ENCODE results near the gene CPA3.

CPA3 gene

GRCh38 chr3:148861277-148861869, 3.7 kb upstream of the CPA3 start:
- DNase-seq (ENCODE audit: low read depth), result no peak

GRCh38 chr3:148863297-148863696, 1.8 kb upstream of the CPA3 start:
- DNase-seq (ENCODE audit: low read depth), result no peak

- DNase-seq (ENCODE audit: low read depth), result no peak
These were observed 1.3 kb upstream of the CPA3 start for GRCh38 chr3:148863814-148864213.

GRCh38 chr3:148866261-148866660, 1.2 kb downstream of the CPA3 start:
- DNase-seq (ENCODE audit: low read depth), result no peak

GRCh38 chr3:148873270-148873927, 8.3 kb downstream of the CPA3 start:
- no peak for DNase-seq (ENCODE audit: low read depth)

- DNase-seq (ENCODE audit: low read depth), result no peak
These were observed 8.9 kb downstream of the CPA3 start for GRCh38 chr3:148873977-148874376.

GRCh38 chr3:148878095-148878494, 13.0 kb downstream of the CPA3 start:
- no peak for DNase-seq (ENCODE audit: low read depth)

GRCh38 chr3:148879256-148879655, 14.2 kb downstream of the CPA3 start:
- no peak for DNase-seq (ENCODE audit: low read depth)

- no peak for DNase-seq (ENCODE audit: low read depth)
These were observed 15.6 kb downstream of the CPA3 start for GRCh38 chr3:148880681-148881080.

GRCh38 chr3:148881286-148881685, 16.2 kb downstream of the CPA3 start:
- DNase-seq (ENCODE audit: low read depth), result no peak

GRCh38 chr3:148882288-148882687, 17.2 kb downstream of the CPA3 start:
- no peak for DNase-seq (ENCODE audit: low read depth)

- no peak for DNase-seq (ENCODE audit: low read depth)
These were observed 18.1 kb downstream of the CPA3 start for GRCh38 chr3:148883163-148883562.

GRCh38 chr3:148884261-148884660, 19.2 kb downstream of the CPA3 start:
- no peak for DNase-seq (ENCODE audit: low read depth)

GRCh38 chr3:148889828-148890227, 24.7 kb downstream of the CPA3 start:
- DNase-seq (ENCODE audit: low read depth), result no peak

GRCh38 chr3:148896062-148896461, 31.0 kb downstream of the CPA3 start:
- DNase-seq (ENCODE audit: low read depth), result no peak

GRCh38 chr3:148901987-148902791, 37.1 kb downstream of the CPA3 start:
- DNase-seq (ENCODE audit: low read depth), result no peak

- no peak for DNase-seq (ENCODE audit: low read depth)
These were observed 37.9 kb downstream of the CPA3 start for GRCh38 chr3:148903022-148903442.

- DNase-seq (ENCODE audit: low read depth), result no peak
These were observed 38.8 kb downstream of the CPA3 start for GRCh38 chr3:148903941-148904340.

- DNase-seq (ENCODE audit: low read depth), result no peak
These were observed 41.6 kb downstream of the CPA3 start for GRCh38 chr3:148906667-148907066.

- no peak for DNase-seq (ENCODE audit: low read depth)
These were observed 46.1 kb downstream of the CPA3 start for GRCh38 chr3:148911173-148911572.

- no peak for DNase-seq (ENCODE audit: low read depth)
These were observed 46.5 kb downstream of the CPA3 start for GRCh38 chr3:148911592-148911991.

GRCh38 chr3:148914936-148915690, 50.0 kb downstream of the CPA3 start:
- DNase-seq (ENCODE audit: low read depth), result no peak

- DNase-seq (ENCODE audit: low read depth), result no peak
These were observed 51.0 kb downstream of the CPA3 start for GRCh38 chr3:148916132-148916531.
